Cardiac septum (tissue), 1 donor: ENCODE results near the gene PSG7. TPM values are rescaled to one million over a fixed set of nuclear protein-coding genes. Genes with fewer than 3 reads are reported as not detected.
"Not testable (repeated sequence)": the region's sequence is repeated elsewhere in the genome, so short reads cannot be mapped to it uniquely, and the experiment has no call there.

Source experiments
- DNase-seq: peaks from one replicate; pipeline ENCODE4 v3.0.0-alpha.2; 2020; ENCODE audit warnings: low spot score
- intact Hi-C: fragments of 100-400 bp; cut with DNase I; formaldehyde crosslinking; loops from one replicate; pipeline ENCODE4 v1.14.0; 2022
- long read RNA-seq: library from polyadenylated mRNA; unstranded; transcript quantifications from one replicate; pipeline ENCODE4 v2.0.0, GENCODE V29; 2021
- total RNA-seq: library from RNA; stranded (reverse); fragmentation: NEBNext Ultra II Directional; extraction: Animal tissue kit (Norgen Biotek cat#: 25700); gene quantifications from one replicate; pipeline ENCODE4 v1.2.1, GENCODE V29; 2021
- donor health status: DM: no; HTN: no; CAD: no.

PSG7 gene
- total RNA-seq = not detected
- long read RNA-seq = 0 reads

DNA sequence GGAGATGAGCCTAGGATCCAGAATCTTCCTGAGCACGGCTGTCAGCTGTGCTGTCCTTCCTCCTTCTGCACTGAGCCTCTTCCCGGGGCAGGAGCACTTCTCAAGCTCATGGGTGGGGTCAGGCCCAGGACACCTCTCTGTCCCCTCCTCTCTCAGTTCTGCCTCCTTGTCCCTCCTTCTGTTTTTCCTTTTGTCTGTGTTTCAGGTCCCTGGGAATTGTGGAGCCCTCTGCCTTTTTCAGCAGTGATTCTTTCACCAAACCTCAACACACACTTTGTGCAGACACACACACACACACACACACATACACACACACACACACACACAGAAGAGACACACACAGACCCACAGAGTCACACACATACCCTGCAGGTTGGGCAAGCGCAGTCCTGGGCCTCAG lies at the start of gene PSG7:
PSG7 (minus strand) TSS at position 101 of the 400 bp plus-strand sequence. CDS start 131 bp downstream, outside the sequence.
- DNase-seq, intact Hi-C loops: not testable (repeated sequence)

GRCh38 chr19:42985588-42985987 lies 48.6 kb upstream of the PSG7 start:
- DNase-seq = no peak
- intact Hi-C loops = no loop called here

- intact Hi-C loops, DNase-seq: not testable (repeated sequence)
Measured at GRCh38 chr19:42982111-42982510, 45.1 kb upstream of the PSG7 start.

- intact Hi-C loops, DNase-seq: not testable (repeated sequence)
Measured at GRCh38 chr19:42971451-42971850, 34.4 kb upstream of the PSG7 start.

- intact Hi-C loops = no loop called here
- DNase-seq = no peak
Measured at GRCh38 chr19:42965176-42965575, 28.2 kb upstream of the PSG7 start.

DNA sequence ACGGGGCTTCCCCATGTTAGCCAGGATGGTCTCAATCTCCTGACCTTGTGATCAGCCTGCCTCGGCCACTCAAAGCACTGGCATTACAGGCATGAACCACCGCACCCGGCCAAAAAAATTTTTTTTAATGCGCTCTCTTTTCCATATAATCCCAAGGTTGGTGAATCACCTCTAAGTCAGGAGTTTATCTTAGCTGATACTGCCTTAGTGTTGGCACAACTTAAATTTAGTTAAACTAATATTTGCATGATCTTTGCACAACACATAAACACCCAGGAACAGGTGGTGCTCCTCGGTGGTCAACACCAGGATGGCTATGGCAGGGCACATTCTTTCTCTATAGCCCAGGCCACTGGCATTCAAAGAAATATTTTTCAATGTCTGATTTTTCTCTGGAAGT lies 24.1 kb upstream of the PSG7 start:
- intact Hi-C loops = no loop called here
- no peak for DNase-seq

- intact Hi-C loops, DNase-seq: not testable (repeated sequence)
Measured at GRCh38 chr19:42952126-42952525, 15.1 kb upstream of the PSG7 start.

- DNase-seq, intact Hi-C loops: not testable (repeated sequence)
Measured at GRCh38 chr19:42951476-42951875, 14.5 kb upstream of the PSG7 start.

- intact Hi-C loops = no loop called here
- no peak for DNase-seq
Measured at GRCh38 chr19:42942187-42942789, 5.3 kb upstream of the PSG7 start.

- DNase-seq, intact Hi-C loops: not testable (repeated sequence)
Measured at GRCh38 chr19:42934726-42935125, 2.3 kb downstream of the PSG7 start.

GRCh38 chr19:42934183-42934582 lies 2.8 kb downstream of the PSG7 start:
- intact Hi-C loops, DNase-seq: not testable (repeated sequence)

- DNase-seq, intact Hi-C loops: not testable (repeated sequence)
Measured at GRCh38 chr19:42933412-42933811, 3.6 kb downstream of the PSG7 start.

GRCh38 chr19:42932485-42933101 lies 4.4 kb downstream of the PSG7 start:
- DNase-seq, intact Hi-C loops: not testable (repeated sequence)

DNA sequence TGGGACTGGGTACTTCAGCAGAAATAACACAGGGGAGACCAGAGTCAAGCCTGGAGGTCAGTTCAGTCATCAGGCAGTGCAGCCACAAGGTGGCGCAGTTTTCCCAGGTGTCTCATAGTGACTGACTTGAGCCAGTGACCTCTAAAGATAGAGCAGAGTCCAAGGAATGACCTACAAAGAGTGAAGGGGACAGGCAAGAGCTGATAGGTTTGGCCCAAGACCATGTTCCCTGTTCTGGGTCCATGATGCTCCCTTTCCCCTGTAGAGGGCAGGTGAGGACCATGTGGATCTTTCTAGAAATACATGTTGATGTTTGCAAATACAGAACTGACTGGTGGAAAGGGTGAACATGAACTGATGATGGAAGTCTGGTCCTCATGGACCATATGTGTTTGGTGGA lies 6.8 kb downstream of the PSG7 start:
- DNase-seq, intact Hi-C loops: not testable (repeated sequence)

DNA sequence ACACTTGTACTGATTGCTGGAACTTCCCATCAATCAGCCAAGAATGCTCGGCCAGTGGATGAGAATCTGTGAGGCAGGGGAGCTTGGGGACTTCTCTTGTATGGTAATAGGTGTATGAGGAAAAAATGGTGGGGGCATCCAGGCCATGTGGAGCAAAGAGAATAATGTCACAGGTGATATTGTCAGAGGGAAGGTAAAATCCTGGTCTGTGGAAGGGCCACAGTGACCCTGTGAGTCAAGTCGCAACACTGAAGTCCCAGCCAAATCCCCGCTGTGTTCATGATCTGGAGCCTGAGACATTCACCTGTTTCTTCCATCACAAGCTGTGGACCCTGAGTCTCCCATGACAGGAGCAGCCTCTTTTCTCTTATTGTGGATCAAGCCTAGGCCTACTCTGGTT lies 8.1 kb downstream of the PSG7 start:
- intact Hi-C loops = no loop called here
- no peak for DNase-seq

DNA sequence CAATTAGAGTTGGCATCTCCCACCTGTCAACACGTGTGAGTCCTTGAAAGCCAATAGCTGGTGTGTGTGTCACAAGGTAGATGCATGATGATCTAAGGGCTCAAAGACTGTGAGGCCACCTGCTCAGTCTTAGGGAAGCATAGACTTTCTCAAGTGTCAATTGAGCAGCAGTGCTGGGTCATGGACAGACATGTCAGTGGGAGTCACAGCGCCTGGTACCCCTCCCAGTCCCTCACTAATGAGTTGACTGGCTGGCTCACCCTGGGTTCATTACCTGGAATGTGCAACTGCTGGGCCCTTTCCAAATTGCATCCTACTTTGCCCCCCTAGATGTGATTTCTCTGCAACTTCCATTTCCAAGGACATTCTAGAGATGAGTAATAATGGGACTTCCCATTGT lies 10.2 kb downstream of the PSG7 start:
- intact Hi-C loops = no loop called here
- no peak for DNase-seq

DNA sequence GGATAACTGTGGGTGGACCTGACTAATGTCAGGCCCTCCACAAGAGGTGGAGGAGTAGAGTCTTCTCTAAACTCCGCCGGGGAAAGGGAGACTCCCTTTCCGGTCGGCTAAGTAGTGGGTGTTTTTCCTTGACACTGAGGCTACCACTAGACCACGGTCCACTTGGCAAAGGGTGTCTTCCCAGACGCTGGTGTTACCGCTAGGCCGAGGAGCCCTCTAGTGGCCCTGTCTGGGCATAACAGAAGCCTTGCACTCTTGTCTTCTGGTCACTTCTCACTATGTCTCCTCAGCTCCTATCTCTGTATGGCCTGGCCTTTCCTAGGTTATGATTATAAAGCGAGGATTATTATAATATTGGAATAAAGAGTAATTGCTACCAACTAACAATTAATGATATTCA lies 13.9 kb downstream of the PSG7 start:
- intact Hi-C loops, DNase-seq: not testable (repeated sequence)

GRCh38 chr19:42920971-42921370 lies 16.0 kb downstream of the PSG7 start:
- DNase-seq, intact Hi-C loops: not testable (repeated sequence)

DNA sequence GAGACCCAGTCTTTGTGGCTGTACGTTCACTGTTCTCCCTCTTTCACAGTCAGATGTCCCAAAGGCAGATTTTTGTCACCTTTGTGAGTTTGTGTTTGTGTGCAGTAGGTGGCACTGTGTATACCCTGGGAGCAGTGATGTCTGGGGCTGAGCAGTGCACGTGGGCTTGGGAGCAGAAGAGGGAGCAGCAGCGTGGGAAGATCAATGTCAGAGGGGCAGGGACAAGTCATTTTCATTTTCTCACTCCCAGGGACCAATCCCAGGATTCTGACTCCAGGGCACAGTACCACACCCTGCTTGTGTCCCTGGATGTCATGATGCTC lies 17.3 kb downstream of the PSG7 start:
- intact Hi-C loops = no loop called here
- no peak for DNase-seq

GRCh38 chr19:42919070-42919756 lies 17.8 kb downstream of the PSG7 start:
- intact Hi-C loops, DNase-seq: not testable (repeated sequence)
